NCI-H524 (cell line): ENCODE measurements around the gene RAPGEF5.
"Not testable (repeated sequence)": the region's sequence is repeated elsewhere in the genome, so short reads cannot be mapped to it uniquely, and the experiment has no call there.

Experiments
- DNase-seq, 2 experiments: peaks; one replicate each; lab custom pipeline; 2025; lab: John Stamatoyannopoulos, UW

The RAPGEF5 gene

GRCh38 chr7:22082886-22083703, 273.9 kb downstream of the RAPGEF5 start:
- DNase-seq: peak; percentile 72 to 81

GRCh38 chr7:22082553-22082885, 274.4 kb downstream of the RAPGEF5 start:
- peak in 1 of 2 experiments; percentile 75 for DNase-seq

- DNase-seq: not testable (repeated sequence)
Measured at GRCh38 chr7:22080219-22080618, 276.7 kb downstream of the RAPGEF5 start.

GRCh38 chr7:22078872-22079271, 278.1 kb downstream of the RAPGEF5 start:
- not testable (repeated sequence) for DNase-seq

GRCh38 chr7:22075561-22075960, 281.4 kb downstream of the RAPGEF5 start:
- DNase-seq: no peak

- peak; percentile 46 to 87 for DNase-seq
Measured at GRCh38 chr7:22074897-22075296, 282.1 kb downstream of the RAPGEF5 start.
